Adrenal gland (tissue), 5 donors: ENCODE measurements around the gene XYLT1.

Experiments used
- POLR2A ChIP-seq, 2 donors: fragments of 450-650 bp; IDR thresholded peaks; one replicate each; pipeline ENCODE4 v1.6.1; 2017; ENCODE audit warnings: antibody characterized with exemption in 2 of 2, mild to moderate bottlenecking in 2 of 2, moderate library complexity in 1 of 2
- TF ChIP-seq, protein P1 (sequence below), 6 experiments: fragments of 450-650 bp in 4 of 6; fragments of 200-600 bp in 2 of 6; sonication (generic) in 1 of 6; IDR thresholded peaks; 1 replicate in 5 of 6; 2 replicates in 1 of 6; pipeline versions ENCODE4 v1.5.1 to v1.8.0; 2016 to 2021; ENCODE audit warnings: antibody characterized with exemption in 6 of 6, mild to moderate bottlenecking in 2 of 6, moderate library complexity in 1 of 6
- donor health status: DM: no; HTN: no; CAD: no.

DNA sequence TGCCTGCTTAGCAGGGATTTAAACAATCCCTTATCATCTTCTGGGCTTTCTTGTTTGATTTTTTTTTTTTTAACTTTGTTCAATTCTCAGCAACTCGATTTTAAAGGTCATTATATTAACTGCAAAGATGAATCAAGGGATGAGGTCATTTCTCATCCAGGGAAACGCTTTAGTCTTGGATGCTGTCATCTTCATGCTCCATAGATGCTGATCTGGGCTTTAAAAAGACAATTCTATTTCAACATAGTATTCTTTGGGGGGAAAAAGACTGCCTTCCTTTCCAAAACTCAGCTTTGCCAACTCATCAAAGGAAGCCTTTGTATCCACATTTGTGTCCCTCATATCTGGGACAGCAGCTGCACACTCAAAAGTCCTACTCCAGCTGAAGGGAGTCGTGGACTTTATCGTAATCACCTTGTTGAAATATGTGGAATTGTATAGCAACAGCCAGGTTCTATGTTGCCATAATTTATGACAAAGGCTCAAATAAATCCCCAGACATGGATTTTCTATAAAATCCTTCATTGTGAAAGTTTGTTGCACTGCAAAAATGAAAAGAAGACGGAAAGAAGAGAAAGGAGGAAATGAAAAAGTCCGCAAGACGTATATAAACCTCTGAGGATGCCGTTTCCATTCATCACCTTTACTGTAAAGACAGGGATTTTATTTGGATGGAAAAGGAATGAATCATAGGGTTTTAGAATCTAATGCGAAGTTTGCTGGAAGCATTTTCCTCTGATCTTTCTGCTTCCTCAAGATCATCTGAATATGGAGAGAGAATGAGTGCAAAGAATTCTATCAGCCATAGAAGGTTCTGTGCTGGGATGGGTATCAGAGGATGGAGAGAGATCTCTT is 48.6 kb upstream of the XYLT1 start:
- TF ChIP-seq, protein P1, sequence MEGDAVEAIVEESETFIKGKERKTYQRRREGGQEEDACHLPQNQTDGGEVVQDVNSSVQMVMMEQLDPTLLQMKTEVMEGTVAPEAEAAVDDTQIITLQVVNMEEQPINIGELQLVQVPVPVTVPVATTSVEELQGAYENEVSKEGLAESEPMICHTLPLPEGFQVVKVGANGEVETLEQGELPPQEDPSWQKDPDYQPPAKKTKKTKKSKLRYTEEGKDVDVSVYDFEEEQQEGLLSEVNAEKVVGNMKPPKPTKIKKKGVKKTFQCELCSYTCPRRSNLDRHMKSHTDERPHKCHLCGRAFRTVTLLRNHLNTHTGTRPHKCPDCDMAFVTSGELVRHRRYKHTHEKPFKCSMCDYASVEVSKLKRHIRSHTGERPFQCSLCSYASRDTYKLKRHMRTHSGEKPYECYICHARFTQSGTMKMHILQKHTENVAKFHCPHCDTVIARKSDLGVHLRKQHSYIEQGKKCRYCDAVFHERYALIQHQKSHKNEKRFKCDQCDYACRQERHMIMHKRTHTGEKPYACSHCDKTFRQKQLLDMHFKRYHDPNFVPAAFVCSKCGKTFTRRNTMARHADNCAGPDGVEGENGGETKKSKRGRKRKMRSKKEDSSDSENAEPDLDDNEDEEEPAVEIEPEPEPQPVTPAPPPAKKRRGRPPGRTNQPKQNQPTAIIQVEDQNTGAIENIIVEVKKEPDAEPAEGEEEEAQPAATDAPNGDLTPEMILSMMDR (IDR thresholded peaks at IDR 0.05), result no peak
- TF ChIP-seq POLR2A (IDR thresholded peaks at IDR 0.05), result no peak
